HG03066 (cell line): ENCODE results near the gene MVP.
A peak's percentile ranks its signal among the peaks of the same experiment; 100 is the strongest.

ENCODE experiments used
- ATAC-seq: cut with Tn5 transposase; IDR thresholded peaks from one replicate; pipeline ENCODE4 v1.9.1; 2021; ENCODE audit warnings: low read depth; ENCODE audit not compliant: unreplicated experiment

The MVP gene

GRCh38 chr16:29840240-29840639, 20.0 kb downstream of the MVP start:
- ATAC-seq: no peak

DNA sequence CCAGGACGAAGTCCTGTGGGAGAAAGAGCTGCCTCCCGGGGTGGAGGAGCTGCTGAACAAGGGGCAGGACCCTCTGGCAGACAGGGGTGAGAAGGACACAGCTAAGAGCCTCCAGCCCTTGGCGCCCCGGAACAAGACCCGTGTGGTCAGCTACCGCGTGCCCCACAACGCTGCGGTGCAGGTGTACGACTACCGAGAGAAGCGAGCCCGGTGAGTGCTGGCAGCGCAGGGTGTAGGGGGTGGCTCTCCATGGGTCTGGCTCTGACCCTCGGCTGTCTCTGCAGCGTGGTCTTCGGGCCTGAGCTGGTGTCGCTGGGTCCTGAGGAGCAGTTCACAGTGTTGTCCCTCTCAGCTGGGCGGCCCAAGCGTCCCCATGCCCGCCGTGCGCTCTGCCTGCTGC, 21.4 kb downstream of the MVP start:
- ATAC-seq: no peak

DNA sequence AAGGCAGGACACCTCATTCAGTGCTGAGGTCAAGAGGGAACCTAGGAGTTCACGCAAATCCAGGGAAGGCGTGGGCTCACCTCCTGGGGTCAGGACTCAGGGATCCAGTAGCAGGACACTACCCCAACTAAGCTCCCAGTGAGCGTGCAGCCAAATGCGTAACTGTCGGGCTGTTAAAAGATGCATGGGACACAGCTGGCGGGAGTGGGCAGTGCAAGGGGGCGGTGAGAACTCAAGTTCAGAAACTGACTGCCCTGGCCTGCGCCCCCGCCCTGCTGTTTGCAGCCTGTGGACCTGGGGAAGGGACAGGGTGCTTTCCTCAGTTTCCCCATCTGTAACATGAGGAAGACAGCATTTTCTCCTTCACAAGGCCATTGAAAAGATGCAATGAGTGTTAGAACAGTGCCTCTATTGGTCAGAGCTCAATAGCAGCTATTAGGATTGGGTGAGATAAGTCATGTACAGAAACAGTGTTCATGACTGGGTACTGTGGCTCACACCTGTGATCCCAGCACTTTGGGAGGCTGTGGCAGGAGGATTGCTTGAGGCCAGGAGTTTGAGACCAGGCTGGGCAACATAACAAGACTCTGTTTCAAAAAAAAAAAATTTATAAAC, 22.6 kb downstream of the MVP start:
- ATAC-seq: no peak

GRCh38 chr16:29843931-29844330, 23.7 kb downstream of the MVP start:
- no peak for ATAC-seq

GRCh38 chr16:29844575-29845331, 24.5 kb downstream of the MVP start:
- no peak for ATAC-seq

GRCh38 chr16:29845656-29846055, 25.4 kb downstream of the MVP start:
- ATAC-seq: no peak

GRCh38 chr16:29848420-29849297, 28.4 kb downstream of the MVP start:
- ATAC-seq: no peak

DNA sequence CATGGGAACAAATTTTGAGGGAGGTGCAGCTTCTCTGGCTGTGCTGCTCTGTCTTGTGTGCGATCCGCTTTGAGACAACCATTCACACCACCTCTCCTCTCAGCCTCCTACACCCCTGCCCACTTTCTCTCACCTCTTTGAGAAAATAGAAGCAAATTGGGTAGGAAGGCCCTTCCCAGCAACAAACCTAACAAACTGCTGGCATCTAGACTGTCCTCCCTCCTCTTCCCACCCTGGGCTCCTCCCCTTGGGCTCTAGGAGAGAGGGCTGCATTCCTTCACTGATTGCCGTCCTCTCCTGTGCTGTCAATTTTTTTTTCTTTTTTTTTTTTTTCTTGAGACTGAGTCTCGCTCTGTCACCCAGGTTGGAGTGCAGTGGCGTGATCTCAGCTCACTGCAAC, 29.2 kb downstream of the MVP start:
- no peak for ATAC-seq

DNA sequence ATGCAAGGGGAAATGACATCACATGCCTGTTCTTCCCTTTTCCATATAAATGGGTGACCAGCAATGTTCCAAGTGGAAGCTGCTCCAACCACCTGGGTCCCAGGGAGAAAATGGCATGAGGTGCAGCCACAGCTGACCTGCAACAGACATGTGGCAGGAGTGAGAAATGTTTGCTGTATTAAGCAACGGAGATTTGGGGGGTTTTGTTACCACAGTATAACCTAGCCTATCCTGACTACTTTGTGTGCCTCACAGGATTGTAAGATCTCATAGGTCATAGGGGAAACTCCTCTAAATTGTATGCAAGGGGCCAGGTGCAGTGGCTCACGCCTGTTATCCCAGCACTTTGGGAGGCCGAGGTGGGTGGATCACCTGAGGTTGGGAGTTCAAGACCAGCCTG, 30.7 kb downstream of the MVP start:
- ATAC-seq: no peak

DNA sequence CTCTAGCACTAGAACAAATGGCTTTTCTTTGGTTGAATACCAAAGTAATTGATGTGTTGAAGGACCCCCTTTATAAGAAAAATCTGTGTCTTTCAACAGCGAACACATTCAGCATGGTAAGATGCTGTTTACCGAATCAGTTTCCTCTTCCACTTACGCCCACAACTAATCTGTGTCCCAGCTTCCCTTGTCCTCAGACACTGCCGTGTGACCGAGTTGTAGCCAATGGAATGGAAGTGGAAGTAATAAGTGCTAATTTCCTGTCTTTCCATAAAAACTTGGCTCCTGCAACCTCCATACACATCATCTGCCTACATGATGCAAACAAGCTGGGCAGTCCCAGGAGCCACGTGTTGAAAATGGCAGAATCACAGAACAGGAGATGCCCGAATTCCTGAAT, 32.4 kb downstream of the MVP start:
- ATAC-seq: no peak

DNA sequence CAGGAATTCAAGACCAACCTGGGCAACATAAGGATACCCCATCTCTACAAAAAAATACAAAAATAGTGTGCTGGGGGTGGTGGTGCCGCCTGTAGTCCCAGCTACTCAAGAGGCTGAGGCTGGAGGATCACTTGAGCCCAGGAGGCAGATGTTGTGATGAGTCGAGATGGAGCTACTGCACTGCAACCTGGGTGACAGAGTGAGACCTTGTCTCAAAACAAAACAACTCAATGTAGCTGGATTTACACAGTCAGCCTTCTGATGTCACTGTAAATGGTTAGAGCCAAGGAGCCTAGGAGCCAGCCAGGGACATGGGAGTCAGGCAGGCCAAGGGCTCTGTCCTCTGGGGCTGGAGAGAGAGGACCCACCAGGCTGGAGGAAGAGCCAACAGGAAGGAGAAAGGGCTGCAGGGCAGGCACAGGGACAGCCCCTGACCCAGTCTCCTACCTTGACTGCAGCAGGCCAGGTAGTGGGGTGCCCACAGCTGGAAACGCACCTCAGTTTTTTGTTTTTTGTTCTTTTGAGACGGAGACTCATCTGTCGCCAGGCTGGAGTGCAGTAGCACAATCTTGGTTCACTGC, 34.3 kb downstream of the MVP start:
- no peak for ATAC-seq

- ATAC-seq: no peak
Measured at GRCh38 chr16:29857133-29857760, 37.0 kb downstream of the MVP start.

DNA sequence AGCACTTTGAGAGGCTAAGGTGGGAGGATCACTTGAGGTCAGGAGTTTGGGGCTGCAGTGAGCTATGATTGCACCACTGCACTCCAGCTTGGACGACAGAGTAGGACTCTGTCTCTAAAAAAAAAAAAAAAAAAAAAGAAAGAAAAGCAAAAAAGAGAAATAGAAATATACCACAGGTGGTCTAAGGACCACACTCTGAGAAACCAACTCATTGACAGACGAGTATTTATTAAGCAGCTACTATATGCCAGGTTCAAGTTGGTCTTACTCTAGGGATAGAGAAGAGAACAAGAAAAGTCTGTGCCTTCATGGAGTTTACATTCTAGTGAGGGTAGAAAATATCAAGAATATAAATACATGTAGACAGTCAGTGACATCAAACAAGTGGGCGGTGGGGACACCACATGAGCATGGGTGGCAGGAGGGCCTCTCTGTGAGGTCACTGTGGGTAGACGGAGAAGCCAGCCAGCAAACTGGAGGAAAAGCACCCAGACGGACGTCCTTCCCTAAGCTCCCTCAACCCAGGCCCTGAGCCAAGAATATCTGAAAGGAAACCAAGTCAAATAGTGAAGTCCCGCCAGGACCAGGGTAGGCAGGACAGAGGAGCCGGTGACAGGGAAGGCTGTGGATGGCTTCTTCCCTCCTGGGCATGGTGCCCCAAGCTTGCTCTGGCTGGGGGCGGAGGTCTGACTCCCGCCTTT, 38.0 kb downstream of the MVP start:
- no peak for ATAC-seq

GRCh38 chr16:29858974-29859373, 38.7 kb downstream of the MVP start:
- no peak for ATAC-seq

- ATAC-seq: no peak
Measured at GRCh38 chr16:29860218-29860617, 40.0 kb downstream of the MVP start.

DNA sequence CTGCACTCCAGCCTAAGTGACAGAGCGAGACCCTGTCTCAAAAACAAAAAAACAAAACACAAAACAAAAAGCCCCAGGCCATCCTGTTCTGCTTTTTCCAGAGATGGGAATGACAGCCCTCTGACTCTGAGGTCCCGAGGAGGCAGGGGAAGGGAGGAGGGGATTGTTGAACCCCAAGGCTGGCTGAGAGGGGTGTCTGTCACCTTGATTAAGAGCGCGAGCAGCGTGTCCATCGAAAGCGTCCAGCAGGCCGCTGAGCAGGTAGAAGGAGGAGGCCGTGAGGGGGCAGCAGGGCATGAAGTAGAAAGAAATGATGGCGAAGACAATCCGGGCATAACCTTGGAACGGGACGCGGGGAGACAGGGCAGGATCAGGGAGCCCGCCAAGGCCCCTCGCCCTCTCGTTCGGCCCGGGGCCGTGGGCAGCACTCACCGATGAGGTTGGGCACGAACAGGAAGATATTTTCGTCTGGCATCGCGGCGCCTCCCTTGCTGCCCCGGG, 42.2 kb downstream of the MVP start:
- ATAC-seq: no peak

GRCh38 chr16:29862884-29863668, 42.8 kb downstream of the MVP start, which contains the start of gene CDIPT:
Gene CDIPT (minus strand): TSS chr16:29863226. CDS start chr16:29862857, 369 bp downstream.
- peak; percentile 84 for ATAC-seq

DNA sequence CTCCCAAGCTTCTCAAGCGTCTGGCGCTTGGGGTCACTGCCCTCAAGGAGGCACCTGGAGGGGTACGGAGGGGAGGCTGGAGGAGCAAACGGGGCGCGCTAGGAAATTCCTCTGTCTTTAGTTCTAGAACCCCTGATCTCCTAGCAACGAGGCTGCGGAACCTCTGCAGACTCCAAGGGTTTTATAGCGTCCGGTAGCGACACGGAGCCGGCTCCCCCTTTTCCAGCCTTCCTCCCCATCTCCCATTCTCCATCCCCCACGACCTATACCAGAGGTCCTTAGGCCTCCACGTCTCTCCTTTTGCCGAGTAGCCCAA, 43.4 kb downstream of the MVP start:
- no peak for ATAC-seq

DNA sequence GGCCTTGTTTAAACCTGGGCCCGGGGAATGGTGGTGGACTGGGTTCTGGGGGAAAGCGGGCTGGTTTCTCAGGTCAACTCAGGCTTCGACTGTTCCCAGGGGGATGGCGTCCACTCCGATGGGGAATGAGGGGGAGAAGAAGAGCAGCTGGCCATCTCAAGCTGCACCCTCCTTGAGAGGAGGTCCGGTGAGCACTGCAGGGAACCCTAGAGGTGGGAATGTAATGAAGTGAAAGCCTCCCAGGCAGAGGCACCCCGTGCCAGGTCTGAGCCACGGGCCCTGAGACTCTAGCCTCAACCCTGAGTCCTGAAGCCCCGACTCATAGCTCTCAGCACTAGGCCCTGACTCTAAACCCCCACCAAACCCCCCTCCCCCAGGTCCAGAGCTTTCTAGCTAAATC, 43.9 kb downstream of the MVP start:
- ATAC-seq: no peak
